H1 (cell line): ENCODE results near the gene MYO1D.
A peak's percentile ranks its signal among the peaks of the same experiment; 100 is the strongest.

ENCODE experiments used
- BACH1 ChIP-seq: IDR thresholded peaks from 2 replicates; pipeline ENCODE4 v1.6.1; 2012; ENCODE audit warnings: low read length, improper control_type of control experiment
- BRCA1 ChIP-seq: IDR thresholded peaks from 2 replicates; pipeline ENCODE4 v1.6.1; 2012; ENCODE audit warnings: low read depth, low read length, improper control_type of control experiment
- CEBPB ChIP-seq: IDR thresholded peaks from 2 replicates; pipeline ENCODE4 v1.6.1; 2012; ENCODE audit warnings: low read depth, low read length
- CTCF ChIP-seq, 3 experiments: IDR thresholded peaks; 1 replicate in 2 of 3; 2 replicates in 1 of 3; pipeline versions ENCODE4 v1.5.1 to v1.6.1; 2011; ENCODE audit warnings: low read length in 3 of 3, mild to moderate bottlenecking in 3 of 3, inconsistent platforms in 2 of 3, low read depth in 1 of 3, moderate library complexity in 1 of 3; ENCODE audit not compliant: insufficient read depth in 1 of 3; ENCODE audit errors: control extremely low read depth in 1 of 3
- POLR2AphosphoS5 ChIP-seq: IDR thresholded peaks from 2 replicates; pipeline ENCODE4 v1.6.1; 2011; ENCODE audit warnings: low read depth, low read length

GRCh38 chr17:32755045-32755805 is 121.7 kb downstream of the MYO1D start:
- TF ChIP-seq CTCF (IDR thresholded peaks at IDR 0.05; ENCODE audit: control extremely low read depth in 1 of 3, insufficient read depth in 1 of 3, low read depth in 1 of 3, low read length in 3 of 3) = peak in 2 of 3 experiments; percentile 27 to 28; a peak in 2 of 4 replicates
- no peak for TF ChIP-seq POLR2AphosphoS5
- TF ChIP-seq BACH1 = no peak
- TF ChIP-seq BRCA1 = no peak
- TF ChIP-seq CEBPB = no peak
